Measurements from ENCODE around the gene INCA1. TPM values are rescaled to one million over a fixed set of nuclear protein-coding genes. Genes with fewer than 3 reads are reported as not detected.

INCA1 gene
- polyA plus RNA-seq, 1 donor from 2014 or later, result 0.38 TPM

DNA sequence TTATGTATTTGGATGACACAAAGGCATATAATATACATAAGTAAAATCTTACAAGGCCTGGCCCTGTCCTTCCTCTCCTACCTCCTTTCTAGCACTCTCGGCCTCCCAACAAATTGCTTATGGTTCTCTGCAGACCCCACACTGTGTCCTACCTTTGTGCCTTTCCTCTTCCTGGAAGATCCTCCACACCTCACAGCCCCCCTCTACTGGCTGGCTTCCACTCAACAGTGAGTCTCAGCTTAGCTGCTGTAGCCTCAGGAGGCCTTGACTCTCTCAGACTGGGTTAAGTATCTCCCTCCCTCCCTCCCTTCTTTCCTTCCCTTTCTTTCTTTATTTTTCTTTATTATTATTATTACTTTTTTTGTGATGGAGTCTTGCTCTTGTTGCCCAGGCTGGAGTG lies 46.2 kb upstream of the INCA1 start:
- H3K4me2 ChIP-seq (ENCODE audit: low read length), result no peak overlapping the region
- H3K9ac ChIP-seq (ENCODE audit: low read length), result no peak overlapping the region
- H3K9me2 ChIP-seq (ENCODE audit: insufficient read depth, low read length), result no peaks in the 10 kb centered on the region
- no peaks in the 10 kb centered on the region for H3K79me2 ChIP-seq (replicated peaks; ENCODE audit: insufficient read depth, low read length)
- H3K4me3 ChIP-seq (ENCODE audit: low read length), result no peak overlapping the region
- no peaks in the 10 kb centered on the region for H3F3A ChIP-seq (ENCODE audit: insufficient read depth, low read length, poor library complexity, severe bottlenecking)
- no peaks in the 10 kb centered on the region for H3K9me3 ChIP-seq (ENCODE audit: low read length)
- no peak overlapping the region for H3K27ac ChIP-seq (ENCODE audit: low read length)
- H3K36me3 ChIP-seq (ENCODE audit: insufficient read depth, low read length), result no peaks in the 10 kb centered on the region
- TF ChIP-seq POLR2AphosphoS5 (IDR thresholded peaks at IDR 0.05), result no peak
- no peak for TF ChIP-seq EP300 (conservative IDR thresholded peaks at IDR 0.05; ENCODE audit: poor library complexity, severe bottlenecking)
- TF ChIP-seq, protein P1, sequence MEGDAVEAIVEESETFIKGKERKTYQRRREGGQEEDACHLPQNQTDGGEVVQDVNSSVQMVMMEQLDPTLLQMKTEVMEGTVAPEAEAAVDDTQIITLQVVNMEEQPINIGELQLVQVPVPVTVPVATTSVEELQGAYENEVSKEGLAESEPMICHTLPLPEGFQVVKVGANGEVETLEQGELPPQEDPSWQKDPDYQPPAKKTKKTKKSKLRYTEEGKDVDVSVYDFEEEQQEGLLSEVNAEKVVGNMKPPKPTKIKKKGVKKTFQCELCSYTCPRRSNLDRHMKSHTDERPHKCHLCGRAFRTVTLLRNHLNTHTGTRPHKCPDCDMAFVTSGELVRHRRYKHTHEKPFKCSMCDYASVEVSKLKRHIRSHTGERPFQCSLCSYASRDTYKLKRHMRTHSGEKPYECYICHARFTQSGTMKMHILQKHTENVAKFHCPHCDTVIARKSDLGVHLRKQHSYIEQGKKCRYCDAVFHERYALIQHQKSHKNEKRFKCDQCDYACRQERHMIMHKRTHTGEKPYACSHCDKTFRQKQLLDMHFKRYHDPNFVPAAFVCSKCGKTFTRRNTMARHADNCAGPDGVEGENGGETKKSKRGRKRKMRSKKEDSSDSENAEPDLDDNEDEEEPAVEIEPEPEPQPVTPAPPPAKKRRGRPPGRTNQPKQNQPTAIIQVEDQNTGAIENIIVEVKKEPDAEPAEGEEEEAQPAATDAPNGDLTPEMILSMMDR (IDR thresholded peaks at IDR 0.05; ENCODE audit: poor library complexity, severe bottlenecking), result no peak
- no peak for TF ChIP-seq MXI1 (conservative IDR thresholded peaks at IDR 0.05; ENCODE audit: poor library complexity, severe bottlenecking)
- TF ChIP-seq, protein P2, sequence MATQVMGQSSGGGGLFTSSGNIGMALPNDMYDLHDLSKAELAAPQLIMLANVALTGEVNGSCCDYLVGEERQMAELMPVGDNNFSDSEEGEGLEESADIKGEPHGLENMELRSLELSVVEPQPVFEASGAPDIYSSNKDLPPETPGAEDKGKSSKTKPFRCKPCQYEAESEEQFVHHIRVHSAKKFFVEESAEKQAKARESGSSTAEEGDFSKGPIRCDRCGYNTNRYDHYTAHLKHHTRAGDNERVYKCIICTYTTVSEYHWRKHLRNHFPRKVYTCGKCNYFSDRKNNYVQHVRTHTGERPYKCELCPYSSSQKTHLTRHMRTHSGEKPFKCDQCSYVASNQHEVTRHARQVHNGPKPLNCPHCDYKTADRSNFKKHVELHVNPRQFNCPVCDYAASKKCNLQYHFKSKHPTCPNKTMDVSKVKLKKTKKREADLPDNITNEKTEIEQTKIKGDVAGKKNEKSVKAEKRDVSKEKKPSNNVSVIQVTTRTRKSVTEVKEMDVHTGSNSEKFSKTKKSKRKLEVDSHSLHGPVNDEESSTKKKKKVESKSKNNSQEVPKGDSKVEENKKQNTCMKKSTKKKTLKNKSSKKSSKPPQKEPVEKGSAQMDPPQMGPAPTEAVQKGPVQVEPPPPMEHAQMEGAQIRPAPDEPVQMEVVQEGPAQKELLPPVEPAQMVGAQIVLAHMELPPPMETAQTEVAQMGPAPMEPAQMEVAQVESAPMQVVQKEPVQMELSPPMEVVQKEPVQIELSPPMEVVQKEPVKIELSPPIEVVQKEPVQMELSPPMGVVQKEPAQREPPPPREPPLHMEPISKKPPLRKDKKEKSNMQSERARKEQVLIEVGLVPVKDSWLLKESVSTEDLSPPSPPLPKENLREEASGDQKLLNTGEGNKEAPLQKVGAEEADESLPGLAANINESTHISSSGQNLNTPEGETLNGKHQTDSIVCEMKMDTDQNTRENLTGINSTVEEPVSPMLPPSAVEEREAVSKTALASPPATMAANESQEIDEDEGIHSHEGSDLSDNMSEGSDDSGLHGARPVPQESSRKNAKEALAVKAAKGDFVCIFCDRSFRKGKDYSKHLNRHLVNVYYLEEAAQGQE (IDR thresholded peaks at IDR 0.05; ENCODE audit: borderline replicate concordance), result no peak
- TF ChIP-seq RAD21 (conservative IDR thresholded peaks at IDR 0.05), result no peak
- no peak for TF ChIP-seq SMC3 (conservative IDR thresholded peaks at IDR 0.05; ENCODE audit: poor library complexity)
- no peak for TF ChIP-seq EZH2 (IDR thresholded peaks at IDR 0.05; ENCODE audit: borderline replicate concordance, insufficient read depth, low read length, poor library complexity, severe bottlenecking)
- TF ChIP-seq TAF1 (IDR thresholded peaks at IDR 0.05; ENCODE audit: low read depth), result no peak
- H4K20me1 ChIP-seq (ENCODE audit: insufficient read depth), result no peaks in the 10 kb centered on the region
- H3K27me3 ChIP-seq (ENCODE audit: insufficient read depth, low read depth, low read length), result no peaks in the 10 kb centered on the region
- no peak overlapping the region for H2AFZ ChIP-seq (ENCODE audit: low read depth, low read length)

DNA sequence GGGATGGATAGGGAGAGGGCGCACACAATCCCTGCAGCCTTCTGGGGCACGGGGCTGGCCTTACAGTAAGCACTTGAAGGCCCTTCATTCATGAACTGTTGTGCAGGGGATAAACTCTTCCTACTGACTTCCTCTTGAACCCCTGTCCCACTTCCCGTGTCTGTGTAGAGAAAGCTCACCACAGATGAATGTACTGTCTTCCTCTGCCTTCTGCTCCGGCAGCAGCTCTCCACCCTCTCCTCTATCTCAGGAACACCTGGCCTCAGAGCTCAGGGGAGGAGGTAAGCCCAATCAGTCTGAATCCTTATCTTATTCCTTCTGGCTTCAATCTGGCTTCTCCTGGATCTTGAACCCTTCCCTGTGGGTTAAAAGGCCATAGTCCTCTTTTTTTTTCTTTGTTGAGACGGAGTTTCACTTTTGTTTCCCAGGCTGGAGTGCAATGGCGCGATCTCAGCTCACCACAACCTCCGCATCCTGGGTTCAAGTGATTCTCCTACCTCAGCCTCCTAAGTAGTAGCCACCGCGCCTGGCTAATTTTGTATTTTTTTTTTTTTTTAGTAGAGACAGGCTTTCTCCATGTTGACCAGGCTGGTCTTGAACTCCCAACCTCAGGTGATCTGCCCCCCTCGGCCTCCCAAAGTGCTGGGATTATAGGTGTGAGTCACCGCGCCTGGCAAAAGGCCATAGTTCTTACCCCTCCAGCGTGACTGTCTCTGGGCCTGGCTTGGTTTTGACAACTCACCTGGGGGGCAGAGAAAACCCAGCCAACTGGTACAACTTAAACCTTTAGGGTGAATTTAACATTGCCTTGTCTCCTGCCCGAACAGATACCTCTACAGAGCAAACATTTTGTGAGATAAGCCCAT lies 45.1 kb upstream of the INCA1 start:
- H3K4me2 ChIP-seq (ENCODE audit: low read length), result no peak overlapping the region
- H3K9me2 ChIP-seq (ENCODE audit: insufficient read depth, low read length), result no peaks in the 10 kb centered on the region
- no peak overlapping the region for H3K9ac ChIP-seq (ENCODE audit: low read length)
- H3K9me3 ChIP-seq (ENCODE audit: low read length), result no peaks in the 10 kb centered on the region
- no peak overlapping the region for H3K4me3 ChIP-seq (ENCODE audit: low read length)
- no peaks in the 10 kb centered on the region for H4K20me1 ChIP-seq (ENCODE audit: insufficient read depth)
- no peaks in the 10 kb centered on the region for H3K27me3 ChIP-seq (ENCODE audit: insufficient read depth, low read depth, low read length)
- no peaks in the 10 kb centered on the region for H3F3A ChIP-seq (ENCODE audit: insufficient read depth, low read length, poor library complexity, severe bottlenecking)
- no peaks in the 10 kb centered on the region for H3K36me3 ChIP-seq (ENCODE audit: insufficient read depth, low read length)
- TF ChIP-seq, protein P1 (IDR thresholded peaks at IDR 0.05; ENCODE audit: poor library complexity, severe bottlenecking), result no peak
- TF ChIP-seq RAD21 (conservative IDR thresholded peaks at IDR 0.05) (no peak), EZH2 (IDR thresholded peaks at IDR 0.05; ENCODE audit: borderline replicate concordance, insufficient read depth, low read length, poor library complexity, severe bottlenecking) (no peak), MXI1 (conservative IDR thresholded peaks at IDR 0.05; ENCODE audit: poor library complexity, severe bottlenecking) (no peak), TAF1 (IDR thresholded peaks at IDR 0.05; ENCODE audit: low read depth) (no peak), EP300 (conservative IDR thresholded peaks at IDR 0.05; ENCODE audit: poor library complexity, severe bottlenecking) (no peak), POLR2AphosphoS5 (IDR thresholded peaks at IDR 0.05) (no peak), SMC3 (conservative IDR thresholded peaks at IDR 0.05; ENCODE audit: poor library complexity) (no peak)
- TF ChIP-seq, protein P2 (IDR thresholded peaks at IDR 0.05; ENCODE audit: borderline replicate concordance), result no peak
- H2AFZ ChIP-seq (ENCODE audit: low read depth, low read length), result no peak overlapping the region
- no peaks in the 10 kb centered on the region for H3K79me2 ChIP-seq (replicated peaks; ENCODE audit: insufficient read depth, low read length)
- no peak overlapping the region for H3K27ac ChIP-seq (ENCODE audit: low read length)

Data from neural cell (in vitro differentiated cells).